AG04450 (cell line): ENCODE data around the gene SRD5A2. TPM values are rescaled to one million over a fixed set of nuclear protein-coding genes. Genes with fewer than 3 reads are reported as not detected.
A peak's percentile ranks its signal among the peaks of the same experiment; 100 is the strongest.
"Not testable (repeated sequence)": the region's sequence is repeated elsewhere in the genome, so short reads cannot be mapped to it uniquely, and the experiment has no call there.

ENCODE experiments used
- CTCF ChIA-PET: fragments of 300-600, 350-600 bp; formaldehyde crosslinking; extraction: SDS; loops from one replicate; lab custom pipeline; 2022; ENCODE audit warnings: antibody characterized with exemption, inconsistent platforms; lab: Charles Lee
- POLR2A ChIA-PET: fragments of 350-600 bp; formaldehyde crosslinking; extraction: SDS; loops from one replicate; lab custom pipeline; 2021; ENCODE audit warnings: antibody characterized with exemption, inconsistent platforms; lab: Yijun Ruan, JAX
- DNase-seq: peaks from one replicate; pipeline ENCODE4 v3.0.0-alpha.2; 2011; ENCODE audit warnings: low read depth, low spot score
- H3K27ac ChIP-seq: one replicate; pipeline ENCODE4 v1.5.1; 2012; ENCODE audit warnings: low read depth, low read length, control low read depth
- H3K27me3 ChIP-seq: one replicate; pipeline ENCODE4 v1.6.0; 2012; ENCODE audit warnings: low read length; ENCODE audit not compliant: control insufficient read depth, insufficient read depth
- H3K4me3 ChIP-seq: 2 replicates; pipeline ENCODE4 v1.5.1; 2011; ENCODE audit warnings: mild to moderate bottlenecking, low read depth, low read length, control low read depth
- H3K9me3 ChIP-seq: 2 replicates; pipeline ENCODE4 v1.5.1; 2012; ENCODE audit warnings: low read length; ENCODE audit not compliant: control insufficient read depth, insufficient read depth
- polyA plus RNA-seq: library from polyadenylated mRNA; depleted of rRNA; stranded (reverse); fragments of >200 nt; gene quantifications from 2 replicates; pipeline ENCODE4 v1.2.3, GENCODE V29; 2011
- TF ChIP-seq, protein P1 (sequence below): IDR thresholded peaks from 2 replicates; pipeline ENCODE4 v1.5.1; 2011; ENCODE audit warnings: low read depth, low read length, control low read depth, inconsistent platforms

Gene SRD5A2
- polyA plus RNA-seq, 1 experiment = not detected

DNA sequence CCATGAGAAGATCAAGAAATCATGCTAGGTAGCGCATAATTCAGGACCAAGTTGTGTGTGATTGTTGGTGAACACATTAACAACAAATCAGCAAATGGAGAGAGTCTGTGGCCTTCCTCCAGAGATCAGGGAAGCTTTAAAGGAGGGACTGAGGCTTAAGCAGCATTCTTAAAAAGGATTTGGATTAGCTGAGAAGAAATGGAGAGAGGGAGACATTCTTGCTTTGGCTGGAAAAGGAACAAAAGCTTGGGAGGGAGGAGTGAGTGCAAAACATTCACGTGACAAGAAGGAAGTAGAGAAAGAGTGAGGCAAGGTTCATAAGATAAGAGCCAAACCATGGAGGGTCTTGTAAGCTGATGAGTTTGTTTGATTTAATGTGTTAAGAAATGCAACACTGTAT, 75.6 kb downstream of the SRD5A2 start:
- CTCF ChIA-PET = no interaction called here
- Histone ChIP-seq H3K27me3 (peaks cover 5% of the 10 kb centered on the region), H3K9me3 (no peaks in the 10 kb centered on the region), H3K4me3 (no peak overlapping the region), H3K27ac (no peak overlapping the region)
- TF ChIP-seq, protein P1, sequence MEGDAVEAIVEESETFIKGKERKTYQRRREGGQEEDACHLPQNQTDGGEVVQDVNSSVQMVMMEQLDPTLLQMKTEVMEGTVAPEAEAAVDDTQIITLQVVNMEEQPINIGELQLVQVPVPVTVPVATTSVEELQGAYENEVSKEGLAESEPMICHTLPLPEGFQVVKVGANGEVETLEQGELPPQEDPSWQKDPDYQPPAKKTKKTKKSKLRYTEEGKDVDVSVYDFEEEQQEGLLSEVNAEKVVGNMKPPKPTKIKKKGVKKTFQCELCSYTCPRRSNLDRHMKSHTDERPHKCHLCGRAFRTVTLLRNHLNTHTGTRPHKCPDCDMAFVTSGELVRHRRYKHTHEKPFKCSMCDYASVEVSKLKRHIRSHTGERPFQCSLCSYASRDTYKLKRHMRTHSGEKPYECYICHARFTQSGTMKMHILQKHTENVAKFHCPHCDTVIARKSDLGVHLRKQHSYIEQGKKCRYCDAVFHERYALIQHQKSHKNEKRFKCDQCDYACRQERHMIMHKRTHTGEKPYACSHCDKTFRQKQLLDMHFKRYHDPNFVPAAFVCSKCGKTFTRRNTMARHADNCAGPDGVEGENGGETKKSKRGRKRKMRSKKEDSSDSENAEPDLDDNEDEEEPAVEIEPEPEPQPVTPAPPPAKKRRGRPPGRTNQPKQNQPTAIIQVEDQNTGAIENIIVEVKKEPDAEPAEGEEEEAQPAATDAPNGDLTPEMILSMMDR = no peak
- DNase-seq = no peak
- POLR2A ChIA-PET = no interaction called here

- H3K4me3 ChIP-seq = no peak overlapping the region
- H3K9me3 ChIP-seq = no peaks in the 10 kb centered on the region
- peaks cover 5% of the 10 kb centered on the region for H3K27me3 ChIP-seq
- DNase-seq = no peak
- H3K27ac ChIP-seq = no peak overlapping the region
- CTCF ChIA-PET = no interaction called here
- POLR2A ChIA-PET = no interaction called here
- TF ChIP-seq, protein P1 = no peak
Observed at GRCh38 chr2:31504311-31504710, 76.4 kb downstream of the SRD5A2 start.

- H3K27ac ChIP-seq, DNase-seq, CTCF ChIA-PET, H3K4me3 ChIP-seq, POLR2A ChIA-PET, H3K9me3 ChIP-seq, H3K27me3 ChIP-seq: not testable (repeated sequence)
Observed at GRCh38 chr2:31496451-31496874, 84.3 kb downstream of the SRD5A2 start.

DNA sequence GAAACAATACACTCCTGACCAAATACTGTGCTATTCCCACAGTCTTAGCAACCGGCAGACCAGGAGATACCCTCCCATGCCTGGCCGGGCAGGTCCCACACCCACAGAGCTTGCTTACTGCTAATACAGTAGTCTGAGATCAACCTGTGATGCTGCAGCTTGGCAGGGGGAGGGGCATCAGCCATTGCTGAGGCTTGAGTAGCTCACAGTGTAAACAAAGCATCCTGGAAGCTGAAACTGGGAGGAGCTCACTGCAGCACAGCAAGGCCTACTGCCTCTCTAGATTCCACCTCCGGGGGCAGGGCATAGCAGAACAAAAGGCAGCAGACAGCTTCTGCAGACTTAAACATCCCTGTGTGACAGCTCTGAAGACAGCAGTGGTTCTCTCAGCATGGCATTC, 91.4 kb downstream of the SRD5A2 start:
- not testable (repeated sequence) for H3K9me3 ChIP-seq, H3K27me3 ChIP-seq, H3K4me3 ChIP-seq, H3K27ac ChIP-seq
- TF ChIP-seq, protein P1 = peak; percentile 14; the same call in 1 of the 2 replicates
- ChIA-PET POLR2A (interaction anchor here (0.6 to 0.8 kb wide), 2 partner anchors 37 to 647 kb away, joined by 3 read pairs; no protein-coding TSS in a partner anchor), CTCF (interaction anchor here (0.6 to 2.3 kb wide), 3 partner anchors 34 to 576 kb away, joined by 3 to 11 read pairs (median 3); no protein-coding TSS in a partner anchor)
- DNase-seq = peak; percentile 55

GRCh38 chr2:31483246-31483645, 97.5 kb downstream of the SRD5A2 start:
- Histone ChIP-seq H3K27me3 (no peaks in the 10 kb centered on the region), H3K4me3 (no peak overlapping the region), H3K9me3 (no peaks in the 10 kb centered on the region), H3K27ac (no peak overlapping the region)
- TF ChIP-seq, protein P1 = no peak
- DNase-seq = no peak
- CTCF ChIA-PET = no interaction called here
- POLR2A ChIA-PET = no interaction called here
